Measurements from ENCODE around the gene FAM50A.

DNA sequence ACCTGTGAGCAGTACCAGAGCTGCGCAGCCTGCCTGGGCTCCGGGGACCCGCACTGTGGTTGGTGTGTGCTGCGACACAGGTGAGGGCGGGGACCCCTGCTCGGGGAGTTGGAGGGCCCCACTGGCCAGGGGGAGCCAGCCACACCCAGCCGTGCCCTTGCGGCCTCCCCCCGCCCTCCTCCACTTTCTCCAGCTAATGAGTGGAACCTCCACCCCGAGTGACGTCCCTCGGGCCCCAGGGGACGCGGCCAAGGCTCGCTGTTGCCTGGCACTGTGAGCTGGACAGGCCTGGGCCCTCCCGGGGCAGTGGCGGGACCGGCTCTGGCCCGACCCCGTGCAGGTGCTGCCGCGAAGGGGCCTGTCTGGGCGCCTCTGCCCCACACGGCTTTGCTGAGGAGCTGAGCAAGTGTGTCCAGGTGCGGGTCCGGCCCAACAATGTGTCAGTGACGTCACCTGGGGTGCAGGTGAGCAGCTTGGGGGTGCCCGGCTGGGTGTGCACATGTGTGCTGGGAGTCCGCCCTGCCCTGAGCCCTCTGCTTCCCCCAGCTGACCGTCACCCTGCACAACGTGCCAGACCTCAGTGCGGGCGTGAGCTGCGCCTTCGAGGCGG is 19.8 kb downstream of the FAM50A start:
- TF ChIP-seq MAX (IDR thresholded peaks at IDR 0.05; ENCODE audit: low read depth, low read length) (no peak), POLR2A (IDR thresholded peaks at IDR 0.05; ENCODE audit: extremely low read depth, insufficient read length) (no peak), CTCF (IDR thresholded peaks at IDR 0.05; ENCODE audit: low read depth, low read length) (no peak), MYC (IDR thresholded peaks at IDR 0.05; ENCODE audit: low read depth, low read length) (no peak)
